GM21526 (cell line): ENCODE results near the gene KRTAP2-1.
"Not testable (repeated sequence)": the region's sequence is repeated elsewhere in the genome, so short reads cannot be mapped to it uniquely, and the experiment has no call there.

Source experiments
- ATAC-seq: cut with Tn5 transposase; IDR thresholded peaks from one replicate; pipeline ENCODE4 v1.9.1; 2021; ENCODE audit warnings: moderate library complexity; ENCODE audit not compliant: unreplicated experiment, low FRiP score

The KRTAP2-1 gene

DNA sequence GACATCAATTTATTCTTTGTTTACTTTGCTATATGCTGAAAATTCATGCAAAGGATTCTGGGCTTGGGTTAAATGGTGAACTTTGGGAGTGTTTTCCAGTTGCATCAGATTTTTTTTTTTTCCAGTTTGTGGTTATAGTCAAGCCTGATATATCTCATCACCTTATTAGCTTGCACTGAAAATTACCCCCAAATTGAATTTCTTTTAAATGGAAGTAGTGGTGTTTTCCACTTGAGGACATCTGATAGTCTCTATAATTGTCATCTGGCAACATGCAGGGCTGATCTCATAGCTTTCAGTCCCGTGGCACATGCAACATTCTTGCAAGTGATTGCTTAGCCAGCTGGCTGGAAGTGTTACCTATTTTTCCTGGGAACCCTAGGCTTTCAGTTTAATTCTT is 33.5 kb downstream of the KRTAP2-1 start:
- ATAC-seq, result no peak

DNA sequence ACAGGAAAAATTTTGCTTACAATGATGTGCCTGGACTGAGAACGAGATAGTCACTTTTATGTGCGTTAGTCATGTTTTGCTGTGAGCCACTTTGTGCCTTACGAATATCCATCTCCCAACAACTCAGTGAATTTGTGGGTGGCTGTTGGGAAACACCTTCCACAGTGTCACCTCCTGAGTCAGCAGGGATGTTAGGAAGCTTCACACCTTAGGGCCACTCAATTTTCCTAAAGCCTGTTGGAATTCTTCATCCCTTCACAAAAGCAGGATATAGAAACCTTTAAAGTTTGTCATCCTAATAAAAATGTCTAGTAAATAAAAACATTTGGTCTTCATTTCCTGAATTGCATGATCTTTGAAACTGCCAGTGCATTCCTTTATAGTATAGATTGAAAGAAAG is 33.9 kb downstream of the KRTAP2-1 start:
- ATAC-seq, result no peak

DNA sequence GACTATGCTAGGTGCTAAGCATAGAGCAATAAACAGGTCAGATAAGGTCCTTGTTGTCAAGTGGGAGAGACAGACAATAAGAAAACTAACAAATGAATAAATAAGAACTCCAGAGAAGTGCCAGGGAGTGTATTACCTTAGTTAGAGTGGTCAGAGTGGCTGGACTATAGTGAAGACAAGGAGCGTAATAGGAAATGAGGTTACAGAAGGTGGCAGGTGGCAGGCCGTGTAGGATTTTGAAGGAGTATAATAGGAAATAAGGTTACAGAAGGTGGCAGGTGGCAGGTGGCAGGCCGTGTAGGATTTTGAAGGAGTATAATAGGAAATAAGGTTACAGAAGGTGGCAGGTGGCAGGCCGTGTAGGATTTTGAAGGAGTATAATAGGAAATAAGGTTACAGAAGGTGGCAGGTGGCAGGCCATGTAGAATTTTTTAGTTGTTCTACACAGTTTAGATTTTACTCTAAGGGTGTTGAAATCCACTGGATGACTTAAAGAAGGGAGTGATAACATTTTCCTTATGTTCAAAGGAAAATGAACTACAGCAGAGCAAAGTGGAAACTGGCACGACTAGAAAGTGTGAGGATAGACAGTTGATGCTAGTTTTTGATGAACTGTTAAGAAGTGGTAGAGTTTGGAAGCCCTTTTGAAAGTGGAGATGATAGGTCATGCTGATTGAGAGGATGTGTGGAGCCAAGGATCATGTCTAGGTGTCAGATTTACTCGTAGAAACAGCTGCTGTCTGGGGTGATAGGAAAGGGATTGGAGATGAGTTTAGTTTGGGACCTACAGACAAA is 34.6 kb downstream of the KRTAP2-1 start:
- no peak for ATAC-seq

DNA sequence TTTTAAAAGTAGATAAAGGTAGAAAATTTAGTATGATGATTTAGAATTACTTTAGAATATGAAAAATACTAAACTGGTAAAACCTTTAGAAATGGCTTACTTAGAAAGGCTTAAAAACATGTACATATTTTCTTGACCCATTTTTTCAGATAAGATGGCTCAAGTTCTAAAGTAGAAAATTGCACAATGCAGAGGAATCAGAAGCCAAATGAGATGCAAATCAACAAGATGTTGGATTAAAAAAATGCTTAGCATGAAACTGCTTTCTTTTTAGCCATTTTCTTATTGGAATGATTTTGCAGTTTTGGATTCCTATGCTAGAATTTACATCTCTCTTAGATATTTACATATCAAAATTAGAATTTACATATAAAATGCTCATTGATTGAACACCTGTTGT is 36.7 kb downstream of the KRTAP2-1 start:
- ATAC-seq, result no peak

DNA sequence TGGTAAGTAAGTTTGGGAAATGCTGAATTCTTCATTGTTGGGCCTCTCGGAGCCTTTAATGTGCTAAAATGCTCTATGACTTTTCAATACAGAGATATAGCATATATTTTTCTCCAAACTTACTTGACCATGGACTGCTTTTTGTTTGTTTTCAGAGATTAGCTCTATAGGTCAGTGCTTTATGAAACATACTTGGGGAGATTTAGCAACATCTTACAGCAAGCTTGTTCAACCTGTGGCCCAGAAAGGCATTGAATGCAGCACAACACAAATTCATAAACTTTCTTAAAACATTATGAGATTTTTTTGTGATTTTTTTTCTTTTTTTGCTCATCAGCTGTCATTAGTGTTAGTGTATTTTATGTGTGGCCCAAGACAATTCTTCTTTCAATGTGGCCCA is 37.2 kb downstream of the KRTAP2-1 start:
- ATAC-seq, result no peak

DNA sequence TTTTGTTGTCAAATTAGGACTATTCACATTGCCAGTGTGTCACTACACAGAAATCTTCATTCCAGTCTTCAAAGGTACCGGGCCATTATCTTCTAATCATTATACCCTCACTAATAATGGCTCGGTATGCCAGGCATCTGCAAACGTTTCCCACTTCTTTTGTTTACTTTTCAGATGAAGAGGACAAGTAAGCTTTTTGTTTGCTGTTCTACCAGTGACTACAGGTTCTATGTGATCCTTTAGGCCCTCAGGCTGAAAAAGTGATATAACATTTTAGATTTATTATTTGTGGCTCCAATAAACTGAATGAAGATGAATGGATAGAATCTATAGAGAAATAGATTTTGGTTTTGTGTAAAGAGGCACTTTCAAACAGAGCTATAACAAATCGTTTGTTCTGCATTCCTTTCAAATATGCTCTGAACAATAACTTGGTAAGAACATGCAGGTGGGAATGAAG is 37.8 kb downstream of the KRTAP2-1 start:
- ATAC-seq, result no peak

DNA sequence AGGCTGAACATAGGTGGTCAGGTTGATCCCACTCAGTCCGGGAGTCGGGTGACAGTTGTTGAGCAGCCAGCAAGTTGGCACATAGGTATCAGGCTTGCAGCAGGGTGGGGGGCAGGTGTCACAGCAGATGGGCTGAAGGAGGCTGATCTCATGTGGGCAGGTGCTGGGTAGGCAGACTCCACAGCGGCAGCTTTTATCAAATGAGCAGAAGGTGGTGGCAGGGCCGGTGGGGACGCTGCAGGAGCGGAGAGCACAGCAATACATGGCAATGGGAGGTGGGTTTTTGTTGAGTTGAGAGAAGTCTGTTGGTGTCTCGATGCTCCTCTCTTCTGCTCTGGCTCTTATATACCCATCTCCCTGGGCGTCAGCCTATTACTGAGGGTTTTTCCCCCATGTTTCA is 38.3 kb downstream of the KRTAP2-1 start, which contains the start of gene KRTAP3-1:
KRTAP3-1 (minus strand) TSS at position 318 of the 400 bp plus-strand sequence; CDS start at position 264, 54 bp downstream.
- ATAC-seq, result no peak

DNA sequence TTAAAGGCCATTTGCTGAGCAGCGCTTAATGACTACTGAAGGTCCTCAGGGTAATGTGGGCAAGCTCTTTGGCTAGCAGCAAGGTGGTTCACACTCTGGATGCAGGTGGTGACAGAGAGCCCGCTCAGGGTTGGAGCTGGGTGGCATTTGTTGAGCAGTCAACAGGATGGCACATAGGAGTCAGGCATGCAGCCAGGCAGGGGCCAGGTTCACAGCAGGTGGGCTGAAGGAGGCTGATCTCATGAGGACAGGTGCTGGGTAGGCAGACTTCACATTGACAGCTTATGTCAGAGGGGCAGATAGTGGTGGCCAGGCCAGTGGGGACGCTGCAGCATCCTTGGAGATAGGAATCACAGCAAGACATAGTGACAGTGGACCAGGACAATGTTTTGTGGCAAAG is 42.7 kb downstream of the KRTAP2-1 start:
- no peak for ATAC-seq

DNA sequence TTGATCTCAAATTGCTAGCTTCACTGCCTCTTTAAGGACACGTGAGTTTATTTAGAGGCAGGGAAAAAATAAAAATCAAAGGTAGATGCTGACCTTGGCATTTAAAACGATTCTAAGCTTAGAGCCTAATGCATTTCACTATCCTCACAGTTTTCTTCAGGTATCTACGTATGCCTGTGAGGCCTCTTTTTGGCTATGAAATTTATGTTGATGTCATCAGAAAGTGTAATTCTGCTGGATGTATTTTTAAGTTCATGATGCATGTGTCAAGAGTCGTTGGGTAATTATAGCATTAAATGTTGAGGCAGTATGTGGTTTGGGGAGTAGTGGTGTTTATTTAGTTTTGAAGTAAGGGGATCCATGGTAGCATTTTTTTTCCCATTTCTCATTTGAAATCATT is 43.2 kb downstream of the KRTAP2-1 start:
- ATAC-seq, result no peak

DNA sequence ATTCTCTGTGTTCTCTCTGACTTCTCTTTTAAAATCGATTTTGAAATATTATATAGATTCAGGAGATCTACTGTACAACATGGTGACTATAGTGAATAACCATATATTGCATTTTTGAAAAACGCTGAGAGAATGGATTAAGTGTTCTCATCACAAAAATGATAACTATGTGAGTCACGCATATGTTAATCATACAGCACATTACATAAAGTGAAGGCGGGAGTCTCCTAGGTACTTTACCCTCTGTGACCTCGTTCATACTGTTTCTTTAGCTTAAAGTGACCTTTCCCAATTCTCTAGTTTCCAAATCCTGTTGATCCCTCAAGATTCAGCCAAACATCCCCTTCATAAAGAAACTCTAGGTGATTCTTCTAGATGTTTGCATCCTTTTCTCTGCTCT is 44.3 kb downstream of the KRTAP2-1 start:
- ATAC-seq, result no peak

DNA sequence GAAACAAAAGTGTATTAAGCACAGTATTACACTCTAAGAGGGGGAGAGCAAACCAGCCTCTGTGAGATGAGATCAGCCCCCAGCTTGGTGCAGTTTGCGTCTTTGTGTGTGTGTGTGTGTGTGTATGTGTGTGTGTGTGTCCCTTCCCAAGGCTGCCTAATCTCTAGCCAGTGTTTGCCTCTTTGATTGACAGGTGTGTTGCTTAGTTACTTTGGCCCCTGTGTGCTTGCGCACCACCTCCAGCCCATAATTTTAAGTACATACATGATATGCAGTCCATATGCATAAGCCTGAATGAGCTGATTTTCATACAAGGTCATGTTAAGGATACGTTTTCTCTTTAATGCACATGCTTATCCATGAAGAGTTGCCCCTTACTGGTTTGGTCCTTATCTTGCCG is 45.3 kb downstream of the KRTAP2-1 start:
- ATAC-seq, result no peak

DNA sequence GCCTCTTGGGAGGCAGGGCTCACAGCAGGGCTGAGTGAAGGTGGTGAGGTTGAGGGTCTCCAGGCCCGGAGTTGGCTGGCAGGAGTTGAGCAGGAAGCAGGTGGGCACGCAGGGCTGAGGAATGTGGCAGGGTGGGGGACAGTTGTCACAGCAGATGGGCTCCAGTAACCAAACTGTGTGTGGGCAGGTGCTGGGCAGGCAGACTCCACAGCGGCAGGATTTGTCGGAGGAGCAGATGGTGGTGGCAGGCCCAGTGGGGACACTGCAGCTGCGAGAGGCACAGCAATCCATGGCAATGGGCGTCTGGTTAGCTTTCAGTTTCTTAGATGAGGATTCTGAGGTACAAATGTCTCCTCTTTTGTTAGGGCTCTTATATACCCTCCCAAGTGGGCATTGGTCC is 47.6 kb downstream of the KRTAP2-1 start, which contains the start of gene KRTAP3-2:
KRTAP3-2 (minus strand) TSS at position 344 of the 400 bp plus-strand sequence; CDS start at position 291, 53 bp downstream.
- ATAC-seq, result not testable (repeated sequence)

DNA sequence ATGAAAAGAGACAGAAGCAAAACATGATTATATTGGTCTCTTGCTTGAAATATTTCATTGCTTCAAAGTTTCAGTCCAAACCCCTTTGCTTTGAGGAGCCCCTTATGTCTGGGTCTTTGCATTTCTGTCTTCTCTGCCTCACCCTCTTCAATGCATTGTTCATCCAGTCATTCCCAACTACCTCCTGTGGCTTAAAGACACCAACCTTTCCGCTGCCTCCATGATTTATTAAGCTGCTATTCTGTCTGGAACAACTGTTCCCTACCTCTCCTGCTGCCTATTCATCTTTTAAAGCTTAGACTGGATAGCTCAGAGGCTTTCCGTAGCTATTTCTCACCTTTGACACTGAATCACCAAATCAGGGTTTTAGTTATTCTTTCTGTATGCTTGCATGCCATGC is 49.8 kb downstream of the KRTAP2-1 start:
- ATAC-seq, result no peak

DNA sequence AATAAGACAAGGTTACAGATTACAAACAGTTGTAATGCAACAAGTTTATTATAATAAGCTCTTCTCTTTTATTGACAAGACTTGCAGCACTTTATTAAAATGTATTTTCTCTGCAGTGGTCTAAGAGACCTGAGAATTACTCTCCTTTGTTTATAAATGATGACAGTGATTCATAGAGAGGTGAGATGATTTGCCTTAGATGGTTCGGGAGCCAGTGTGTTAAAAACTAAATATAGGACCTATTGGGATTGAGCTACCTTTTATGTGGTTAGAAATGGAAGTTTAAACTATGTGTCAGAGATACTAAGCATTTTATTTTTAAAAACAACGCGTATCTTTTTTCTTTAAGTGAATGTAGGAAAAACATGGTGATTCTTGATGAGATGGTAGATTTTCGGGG is 50.3 kb downstream of the KRTAP2-1 start:
- no peak for ATAC-seq
